Neural cell (in vitro differentiated cells): ENCODE data around the gene PTGIS.

Experiments used
- CTCF ChIP-seq: fragments of 450-650 bp; IDR thresholded peaks from 2 replicates; pipeline ENCODE4 v1.5.1; 2014; ENCODE audit warnings: antibody characterized with exemption, mild to moderate bottlenecking, moderate library complexity; ENCODE audit not compliant: poor library complexity, severe bottlenecking
- EP300 ChIP-seq: fragments of 450-650 bp; conservative IDR thresholded peaks from 2 replicates; pipeline ENCODE4 v1.6.1; 2014; ENCODE audit warnings: antibody characterized with exemption, mild to moderate bottlenecking, moderate library complexity; ENCODE audit not compliant: poor library complexity, severe bottlenecking
- EZH2 ChIP-seq: fragments of 200-600, 300-800 bp; shearing (Covaris generic), sonication (generic); IDR thresholded peaks from 2 replicates; pipeline ENCODE4 v1.6.1; 2014; ENCODE audit warnings: antibody characterized with exemption, low read length, borderline replicate concordance, mild to moderate bottlenecking; ENCODE audit not compliant: insufficient read depth, poor library complexity, severe bottlenecking
- MXI1 ChIP-seq: fragments of 450-650 bp; conservative IDR thresholded peaks from 2 replicates; pipeline ENCODE4 v1.6.1; 2014; ENCODE audit warnings: antibody characterized with exemption, mild to moderate bottlenecking; ENCODE audit not compliant: poor library complexity, severe bottlenecking
- POLR2AphosphoS5 ChIP-seq: IDR thresholded peaks from 2 replicates; pipeline ENCODE4 v1.6.1; 2012
- RAD21 ChIP-seq: fragments of 450-650 bp; conservative IDR thresholded peaks from 2 replicates; pipeline ENCODE4 v1.6.1; 2014; ENCODE audit warnings: antibody characterized with exemption, mild to moderate bottlenecking, moderate library complexity
- SMC3 ChIP-seq: fragments of 450-650 bp; conservative IDR thresholded peaks from 2 replicates; pipeline ENCODE4 v1.6.1; 2014; ENCODE audit warnings: antibody characterized with exemption, mild to moderate bottlenecking, moderate library complexity; ENCODE audit not compliant: poor library complexity
- TAF1 ChIP-seq: IDR thresholded peaks from 2 replicates; pipeline ENCODE4 v1.6.1; 2012; ENCODE audit warnings: low read depth
- TF ChIP-seq, protein P1 (sequence below): IDR thresholded peaks from 2 replicates; pipeline ENCODE4 v1.6.1; 2012; ENCODE audit warnings: borderline replicate concordance

- no peak for TF ChIP-seq CTCF
- TF ChIP-seq RAD21 = no peak
- TF ChIP-seq POLR2AphosphoS5 = no peak
- no peak for TF ChIP-seq EZH2
- no peak for TF ChIP-seq EP300
- no peak for TF ChIP-seq SMC3
- TF ChIP-seq MXI1 = no peak
- no peak for TF ChIP-seq TAF1
- TF ChIP-seq, protein P1, sequence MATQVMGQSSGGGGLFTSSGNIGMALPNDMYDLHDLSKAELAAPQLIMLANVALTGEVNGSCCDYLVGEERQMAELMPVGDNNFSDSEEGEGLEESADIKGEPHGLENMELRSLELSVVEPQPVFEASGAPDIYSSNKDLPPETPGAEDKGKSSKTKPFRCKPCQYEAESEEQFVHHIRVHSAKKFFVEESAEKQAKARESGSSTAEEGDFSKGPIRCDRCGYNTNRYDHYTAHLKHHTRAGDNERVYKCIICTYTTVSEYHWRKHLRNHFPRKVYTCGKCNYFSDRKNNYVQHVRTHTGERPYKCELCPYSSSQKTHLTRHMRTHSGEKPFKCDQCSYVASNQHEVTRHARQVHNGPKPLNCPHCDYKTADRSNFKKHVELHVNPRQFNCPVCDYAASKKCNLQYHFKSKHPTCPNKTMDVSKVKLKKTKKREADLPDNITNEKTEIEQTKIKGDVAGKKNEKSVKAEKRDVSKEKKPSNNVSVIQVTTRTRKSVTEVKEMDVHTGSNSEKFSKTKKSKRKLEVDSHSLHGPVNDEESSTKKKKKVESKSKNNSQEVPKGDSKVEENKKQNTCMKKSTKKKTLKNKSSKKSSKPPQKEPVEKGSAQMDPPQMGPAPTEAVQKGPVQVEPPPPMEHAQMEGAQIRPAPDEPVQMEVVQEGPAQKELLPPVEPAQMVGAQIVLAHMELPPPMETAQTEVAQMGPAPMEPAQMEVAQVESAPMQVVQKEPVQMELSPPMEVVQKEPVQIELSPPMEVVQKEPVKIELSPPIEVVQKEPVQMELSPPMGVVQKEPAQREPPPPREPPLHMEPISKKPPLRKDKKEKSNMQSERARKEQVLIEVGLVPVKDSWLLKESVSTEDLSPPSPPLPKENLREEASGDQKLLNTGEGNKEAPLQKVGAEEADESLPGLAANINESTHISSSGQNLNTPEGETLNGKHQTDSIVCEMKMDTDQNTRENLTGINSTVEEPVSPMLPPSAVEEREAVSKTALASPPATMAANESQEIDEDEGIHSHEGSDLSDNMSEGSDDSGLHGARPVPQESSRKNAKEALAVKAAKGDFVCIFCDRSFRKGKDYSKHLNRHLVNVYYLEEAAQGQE = no peak
Measured at GRCh38 chr20:49583669-49584417, 15.9 kb upstream of the PTGIS start.
